ENCODE measurements around the gene DOK4. TPM values are rescaled to one million over a fixed set of nuclear protein-coding genes. Genes with fewer than 3 reads are reported as not detected.

Gene DOK4
- total and polyA plus RNA-seq, 4 donors: 7.8 to 24.6 (median 18.1) TPM

DNA sequence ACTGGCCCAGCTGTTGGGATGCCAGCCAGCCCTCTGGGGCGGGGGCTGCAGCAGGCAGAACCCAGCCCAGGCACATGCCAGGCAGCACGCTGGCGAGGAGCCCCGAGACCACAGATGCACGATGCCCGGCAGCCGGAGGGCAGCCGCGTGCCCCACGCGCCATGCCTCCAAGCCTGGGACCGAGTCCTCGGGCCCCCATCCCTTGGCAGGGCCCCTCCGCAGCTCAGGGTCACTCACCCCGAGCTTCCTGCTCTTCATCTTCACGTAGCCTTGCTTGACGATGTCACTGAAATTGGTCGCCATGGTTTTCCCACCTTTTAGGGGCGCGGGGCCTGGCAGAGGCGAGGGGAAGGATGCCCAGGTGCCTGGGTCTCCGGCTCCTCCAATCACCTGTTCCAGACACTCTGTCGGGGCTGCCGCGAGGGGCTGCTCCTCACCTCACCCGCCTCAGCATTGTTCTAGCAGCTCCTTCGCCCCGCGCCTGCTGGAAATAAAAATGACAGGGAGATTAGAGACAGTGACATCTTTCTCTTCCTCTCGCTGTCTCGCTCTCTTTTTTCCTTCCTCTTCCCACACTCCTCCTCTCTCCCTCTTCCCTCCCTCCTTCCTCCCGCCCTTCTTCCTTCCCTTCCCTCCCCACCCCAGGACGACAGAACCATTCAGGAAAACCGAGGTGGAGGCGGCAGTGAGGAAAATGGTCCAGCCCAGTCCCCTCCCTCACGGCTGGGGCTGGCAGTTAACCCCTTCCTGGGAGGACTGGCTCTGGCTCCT is 6.9 kb downstream of the DOK4 start:
- H3K4me1 ChIP-seq (ENCODE audit: control insufficient read depth in 4 of 4, insufficient read depth in 4 of 4, low read length in 3 of 4): peaks cover 22 to 48% (median 34%) of the 10 kb centered on the region in 4 donors
- no peak for TF ChIP-seq FOXA1 (IDR thresholded peaks at IDR 0.05)
- TF ChIP-seq FOXA2 (IDR thresholded peaks at IDR 0.05): no peak
- TF ChIP-seq, protein P1, sequence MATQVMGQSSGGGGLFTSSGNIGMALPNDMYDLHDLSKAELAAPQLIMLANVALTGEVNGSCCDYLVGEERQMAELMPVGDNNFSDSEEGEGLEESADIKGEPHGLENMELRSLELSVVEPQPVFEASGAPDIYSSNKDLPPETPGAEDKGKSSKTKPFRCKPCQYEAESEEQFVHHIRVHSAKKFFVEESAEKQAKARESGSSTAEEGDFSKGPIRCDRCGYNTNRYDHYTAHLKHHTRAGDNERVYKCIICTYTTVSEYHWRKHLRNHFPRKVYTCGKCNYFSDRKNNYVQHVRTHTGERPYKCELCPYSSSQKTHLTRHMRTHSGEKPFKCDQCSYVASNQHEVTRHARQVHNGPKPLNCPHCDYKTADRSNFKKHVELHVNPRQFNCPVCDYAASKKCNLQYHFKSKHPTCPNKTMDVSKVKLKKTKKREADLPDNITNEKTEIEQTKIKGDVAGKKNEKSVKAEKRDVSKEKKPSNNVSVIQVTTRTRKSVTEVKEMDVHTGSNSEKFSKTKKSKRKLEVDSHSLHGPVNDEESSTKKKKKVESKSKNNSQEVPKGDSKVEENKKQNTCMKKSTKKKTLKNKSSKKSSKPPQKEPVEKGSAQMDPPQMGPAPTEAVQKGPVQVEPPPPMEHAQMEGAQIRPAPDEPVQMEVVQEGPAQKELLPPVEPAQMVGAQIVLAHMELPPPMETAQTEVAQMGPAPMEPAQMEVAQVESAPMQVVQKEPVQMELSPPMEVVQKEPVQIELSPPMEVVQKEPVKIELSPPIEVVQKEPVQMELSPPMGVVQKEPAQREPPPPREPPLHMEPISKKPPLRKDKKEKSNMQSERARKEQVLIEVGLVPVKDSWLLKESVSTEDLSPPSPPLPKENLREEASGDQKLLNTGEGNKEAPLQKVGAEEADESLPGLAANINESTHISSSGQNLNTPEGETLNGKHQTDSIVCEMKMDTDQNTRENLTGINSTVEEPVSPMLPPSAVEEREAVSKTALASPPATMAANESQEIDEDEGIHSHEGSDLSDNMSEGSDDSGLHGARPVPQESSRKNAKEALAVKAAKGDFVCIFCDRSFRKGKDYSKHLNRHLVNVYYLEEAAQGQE (IDR thresholded peaks at IDR 0.05): no peak
- TF ChIP-seq HNF4A (conservative IDR thresholded peaks at IDR 0.05): no peak
- no peak for TF ChIP-seq NR2F2 (IDR thresholded peaks at IDR 0.05)
- TF ChIP-seq, protein P2, sequence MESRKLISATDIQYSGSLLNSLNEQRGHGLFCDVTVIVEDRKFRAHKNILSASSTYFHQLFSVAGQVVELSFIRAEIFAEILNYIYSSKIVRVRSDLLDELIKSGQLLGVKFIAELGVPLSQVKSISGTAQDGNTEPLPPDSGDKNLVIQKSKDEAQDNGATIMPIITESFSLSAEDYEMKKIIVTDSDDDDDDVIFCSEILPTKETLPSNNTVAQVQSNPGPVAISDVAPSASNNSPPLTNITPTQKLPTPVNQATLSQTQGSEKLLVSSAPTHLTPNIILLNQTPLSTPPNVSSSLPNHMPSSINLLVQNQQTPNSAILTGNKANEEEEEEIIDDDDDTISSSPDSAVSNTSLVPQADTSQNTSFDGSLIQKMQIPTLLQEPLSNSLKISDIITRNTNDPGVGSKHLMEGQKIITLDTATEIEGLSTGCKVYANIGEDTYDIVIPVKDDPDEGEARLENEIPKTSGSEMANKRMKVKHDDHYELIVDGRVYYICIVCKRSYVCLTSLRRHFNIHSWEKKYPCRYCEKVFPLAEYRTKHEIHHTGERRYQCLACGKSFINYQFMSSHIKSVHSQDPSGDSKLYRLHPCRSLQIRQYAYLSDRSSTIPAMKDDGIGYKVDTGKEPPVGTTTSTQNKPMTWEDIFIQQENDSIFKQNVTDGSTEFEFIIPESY (IDR thresholded peaks at IDR 0.05): no peak
- no peak for TF ChIP-seq ATF3 (IDR thresholded peaks at IDR 0.05)
- no peak for TF ChIP-seq RAD21 (IDR thresholded peaks at IDR 0.05)
- TF ChIP-seq, protein P3, sequence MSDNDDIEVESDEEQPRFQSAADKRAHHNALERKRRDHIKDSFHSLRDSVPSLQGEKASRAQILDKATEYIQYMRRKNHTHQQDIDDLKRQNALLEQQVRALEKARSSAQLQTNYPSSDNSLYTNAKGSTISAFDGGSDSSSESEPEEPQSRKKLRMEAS (IDR thresholded peaks at IDR 0.05): no peak
- no peak for TF ChIP-seq GABPA (IDR thresholded peaks at IDR 0.05 in 1 of 2, conservative IDR thresholded peaks at IDR 0.05 in 1 of 2)
- no peak for TF ChIP-seq HNF4G (IDR thresholded peaks at IDR 0.05)
- no peak for TF ChIP-seq RXRA (IDR thresholded peaks at IDR 0.05)
- no peak for TF ChIP-seq SP1 (IDR thresholded peaks at IDR 0.05)
- no peak for TF ChIP-seq JUND (IDR thresholded peaks at IDR 0.05)
- no peak for TF ChIP-seq TAF1 (conservative IDR thresholded peaks at IDR 0.05)
- no peak for TF ChIP-seq EGR1 (IDR thresholded peaks at IDR 0.05; ENCODE audit: low read depth in 2 of 2)
- no peak for TF ChIP-seq CTCF (IDR thresholded peaks at IDR 0.05; ENCODE audit: low read depth, low read length, missing input control)
- no peak for TF ChIP-seq YY1 (IDR thresholded peaks at IDR 0.05)
- DNase-seq (ENCODE audit: low spot score): no peak
- 54% methylated on average over 36 of the region's 36 CpGs for WGBS
- no peaks in the 10 kb centered on the region for H3K9me3 ChIP-seq (ENCODE audit: control insufficient read depth in 4 of 4, low read length in 3 of 4)
- peak overlapping the region; percentile 1 to 24 (median 11) for H3K4me3 ChIP-seq (ENCODE audit: low read depth in 1 of 3, low read length in 3 of 3)
- H3K36me3 ChIP-seq (ENCODE audit: control insufficient read depth in 4 of 4, insufficient read depth in 3 of 4, low read depth in 1 of 4, low read length in 3 of 4): peaks cover 0 to 6% (median 2%) of the 10 kb centered on the region in 4 donors
- peak overlapping the region in 1 of 2 donors; percentile 36 for H3K9ac ChIP-seq (ENCODE audit: low read depth in 1 of 2, low read length in 2 of 2)
- peak overlapping the region; percentile 27 to 68 for H3K27ac ChIP-seq (ENCODE audit: low read depth in 1 of 2, low read length in 2 of 2)
- no peaks in the 10 kb centered on the region for H3K27me3 ChIP-seq (ENCODE audit: control insufficient read depth in 4 of 4, insufficient read depth in 4 of 4, low read length in 3 of 4)
